Activated naive CD4-positive, alpha-beta T cell treated with anti-CD3 and anti-CD28 coated beads for 36 hours (primary cell): Measurements from ENCODE around the gene MRPL54. TPM values are rescaled to one million over a fixed set of nuclear protein-coding genes. Genes with fewer than 3 reads are reported as not detected.
A peak's percentile ranks its signal among the peaks of the same experiment; 100 is the strongest.

ENCODE experiments used
- CTCF ChIA-PET: fragments of 350-600 bp; sonication (Branson Sonifier 250); formaldehyde crosslinking; loops from one replicate; lab custom pipeline; 2021; ENCODE audit warnings: antibody characterized with exemption; lab: Charles Lee
- DNase-seq: peaks from one replicate; pipeline ENCODE4 v3.0.0-alpha.2; 2020
- H3K27ac Mint-ChIP-seq: one replicate; pipeline ENCODE4 v1.8.0; 2021; ENCODE audit warnings: mild to moderate bottlenecking, mixed read lengths
- H3K27me3 Mint-ChIP-seq: one replicate; pipeline ENCODE4 v1.8.0; 2021; ENCODE audit warnings: low read depth, mixed read lengths
- H3K36me3 Mint-ChIP-seq: one replicate; pipeline ENCODE4 v1.8.0; 2021; ENCODE audit warnings: low read depth, mixed read lengths
- H3K4me1 Mint-ChIP-seq: one replicate; pipeline ENCODE4 v1.8.0; 2021; ENCODE audit warnings: low read depth, mixed read lengths
- H3K4me3 Mint-ChIP-seq: one replicate; pipeline ENCODE4 v1.8.0; 2021; ENCODE audit warnings: mild to moderate bottlenecking, moderate library complexity, mixed read lengths
- H3K9me3 Mint-ChIP-seq: one replicate; pipeline ENCODE4 v1.8.0; 2021; ENCODE audit warnings: mixed read lengths
- intact Hi-C: fragments of 100-400 bp; cut with micrococcal nuclease; formaldehyde crosslinking; loops from one replicate; pipeline ENCODE4 v1.15.1; 2023
- total RNA-seq, 2 experiments: library from RNA; stranded (reverse); gene quantifications; one replicate each; pipeline ENCODE4 v1.2.3, GENCODE V29; 2021

Gene MRPL54
- total RNA-seq, 2 experiments from 2014 or later = 71.4 to 77.0 TPM

- H3K4me1 Mint-ChIP-seq = peaks cover 7% of the 10 kb centered on the region
- intact Hi-C loops = loop anchor here (2.0 kb wide), 1 partner anchor 39 kb away; no protein-coding TSS in a partner anchor
- CTCF ChIA-PET = interaction anchor here (0.5 to 2.2 kb wide), 6 partner anchors 12 to 928 kb away, joined by 3 to 8 read pairs (median 4); no protein-coding TSS in a partner anchor
- peak; percentile 58 for DNase-seq
- H3K4me3 Mint-ChIP-seq = peak overlapping the region; percentile 79
- H3K36me3 Mint-ChIP-seq = peaks cover 31% of the 10 kb centered on the region
- peaks cover 16% of the 10 kb centered on the region for H3K9me3 Mint-ChIP-seq
- H3K27ac Mint-ChIP-seq = no peak overlapping the region
- H3K27me3 Mint-ChIP-seq = no peaks in the 10 kb centered on the region
These were observed 21.4 kb downstream of the MRPL54 start for GRCh38 chr19:3783660-3784584.

DNA sequence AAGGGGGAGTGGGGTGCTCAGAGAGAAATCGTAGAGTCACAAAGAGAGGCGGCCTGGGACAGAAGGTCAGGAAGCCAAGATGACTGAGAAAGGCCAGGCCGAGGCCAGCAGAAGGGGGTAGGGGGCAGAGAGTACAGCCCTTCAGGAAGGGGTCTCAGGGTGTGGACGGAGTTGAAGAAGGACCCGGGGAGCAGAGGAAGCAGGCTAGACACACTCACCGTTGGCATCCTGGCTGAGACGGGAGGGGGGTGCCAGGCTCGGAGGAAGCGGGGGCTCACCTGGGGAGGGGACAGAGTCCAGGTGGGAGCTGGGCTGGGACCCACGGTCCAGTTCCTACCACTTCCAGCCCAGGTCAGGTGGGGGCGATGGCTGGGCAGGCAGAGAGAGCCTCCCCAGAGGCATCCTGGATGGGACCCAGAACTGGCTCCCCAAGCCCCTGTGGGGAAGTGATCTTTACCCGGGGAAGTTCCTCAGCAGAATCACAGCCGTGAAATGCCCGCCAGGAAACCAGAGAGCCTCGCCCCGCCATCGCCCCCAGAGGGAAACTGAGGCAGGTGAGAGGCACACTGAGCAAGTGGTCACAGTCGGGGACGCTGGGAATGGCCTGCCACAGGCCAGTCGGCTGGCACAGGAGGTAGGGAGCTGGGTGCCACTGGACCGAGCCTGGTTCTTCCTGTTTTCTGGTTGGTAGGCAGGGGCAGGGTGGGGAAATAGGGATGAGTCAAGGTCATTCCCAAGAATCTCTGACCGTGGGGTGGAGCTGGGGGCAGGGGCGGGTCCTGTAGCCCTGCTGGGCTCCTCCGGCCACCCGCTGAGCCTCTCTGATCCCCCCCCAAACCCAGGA, 22.3 kb downstream of the MRPL54 start:
- Mint-ChIP-seq H3K36me3 (peaks cover 31% of the 10 kb centered on the region), H3K4me3 (peak overlapping the region; percentile 79), H3K4me1 (peaks cover 7% of the 10 kb centered on the region), H3K27me3 (no peaks in the 10 kb centered on the region), H3K27ac (peak overlapping the region; percentile 56), H3K9me3 (peaks cover 16% of the 10 kb centered on the region)
- CTCF ChIA-PET = interaction anchor here (1.0 to 2.2 kb wide), 3 partner anchors 11 to 38 kb away, joined by 3 to 8 read pairs (median 3); no protein-coding TSS in a partner anchor
- no peak for DNase-seq
- intact Hi-C loops = no loop called here

- intact Hi-C loops = no loop called here
- Mint-ChIP-seq H3K9me3 (peaks cover 16% of the 10 kb centered on the region), H3K27me3 (no peaks in the 10 kb centered on the region), H3K36me3 (peaks cover 31% of the 10 kb centered on the region), H3K4me3 (peak overlapping the region; percentile 79), H3K4me1 (peaks cover 7% of the 10 kb centered on the region), H3K27ac (no peak overlapping the region)
- DNase-seq = peak; percentile 16
- CTCF ChIA-PET = interaction anchor here (1.0 kb wide), 1 partner anchor 11 kb away, joined by 3 read pairs; no protein-coding TSS in a partner anchor
These were observed 23.0 kb downstream of the MRPL54 start for GRCh38 chr19:3785451-3785937.

GRCh38 chr19:3785938-3786824, 23.7 kb downstream of the MRPL54 start, which contains the start of gene MATK:
Gene MATK (minus strand): TSS chr19:3786381. CDS start chr19:3785135, 1,246 bp downstream.
- Mint-ChIP-seq H3K27ac (no peak within 1 kb of the TSS), H3K4me1 (peaks cover 7% of the 10 kb centered on the region), H3K9me3 (peaks cover 16% of the 10 kb centered on the region), H3K36me3 (peaks cover 27% of the 10 kb centered on the region), H3K27me3 (no peaks in the 10 kb centered on the region), H3K4me3 (peak within 1 kb of the TSS; percentile 79)
- DNase-seq = peak; percentile 14
- intact Hi-C loops = no loop called here
- CTCF ChIA-PET = interaction anchor here (0.6 to 1.1 kb wide), 2 partner anchors 22 to 36 kb away, joined by 3 to 4 read pairs; no protein-coding TSS in a partner anchor

DNA sequence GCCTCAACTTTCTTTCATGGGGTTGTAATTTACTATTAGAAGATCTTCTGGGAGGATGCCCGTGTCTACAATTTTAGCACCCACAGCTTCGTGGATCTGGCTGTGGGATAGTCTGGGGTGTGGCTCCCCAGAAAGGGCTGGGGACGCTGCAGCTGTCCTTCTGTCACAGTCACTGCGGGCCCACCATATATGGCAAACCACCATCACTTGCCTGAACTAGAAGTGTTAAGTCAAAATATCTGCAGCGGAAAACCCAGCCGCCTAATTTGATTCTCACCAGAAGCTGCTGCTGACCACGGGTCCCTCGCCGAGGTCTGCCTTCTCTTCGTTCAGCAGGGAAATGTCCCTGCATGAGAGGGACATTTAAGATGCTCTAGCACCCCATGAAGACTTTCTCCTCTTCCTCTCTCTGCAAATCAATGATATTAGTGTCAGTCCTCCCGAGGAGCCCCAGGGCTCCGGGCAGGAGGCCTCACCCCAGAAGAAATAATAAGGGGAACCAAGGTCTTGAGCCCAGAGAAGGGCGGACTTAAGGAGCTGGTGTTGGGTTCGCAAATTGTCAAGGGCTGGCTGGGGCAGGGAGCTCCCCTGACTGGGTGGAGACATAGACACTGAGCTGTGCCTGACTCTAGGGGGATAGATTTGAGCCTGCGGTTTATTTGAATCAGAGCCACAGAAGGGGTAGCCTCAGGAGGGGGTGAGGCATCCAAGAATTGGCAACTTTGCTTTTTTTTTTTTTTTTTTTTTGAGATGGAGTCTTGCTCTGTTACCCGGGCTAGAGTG, 26.7 kb downstream of the MRPL54 start:
- H3K27me3 Mint-ChIP-seq = no peaks in the 10 kb centered on the region
- peaks cover 7% of the 10 kb centered on the region for H3K4me1 Mint-ChIP-seq
- CTCF ChIA-PET = interaction anchor here (1.1 to 1.3 kb wide), 2 partner anchors 7 to 27 kb away, joined by 3 read pairs; partner anchors contain the start of gene MRPL54
- intact Hi-C loops = no loop called here
- H3K27ac Mint-ChIP-seq = no peak overlapping the region
- no peak for DNase-seq
- H3K9me3 Mint-ChIP-seq = no peaks in the 10 kb centered on the region
- H3K4me3 Mint-ChIP-seq = no peak overlapping the region
- H3K36me3 Mint-ChIP-seq = peaks cover 2% of the 10 kb centered on the region

DNA sequence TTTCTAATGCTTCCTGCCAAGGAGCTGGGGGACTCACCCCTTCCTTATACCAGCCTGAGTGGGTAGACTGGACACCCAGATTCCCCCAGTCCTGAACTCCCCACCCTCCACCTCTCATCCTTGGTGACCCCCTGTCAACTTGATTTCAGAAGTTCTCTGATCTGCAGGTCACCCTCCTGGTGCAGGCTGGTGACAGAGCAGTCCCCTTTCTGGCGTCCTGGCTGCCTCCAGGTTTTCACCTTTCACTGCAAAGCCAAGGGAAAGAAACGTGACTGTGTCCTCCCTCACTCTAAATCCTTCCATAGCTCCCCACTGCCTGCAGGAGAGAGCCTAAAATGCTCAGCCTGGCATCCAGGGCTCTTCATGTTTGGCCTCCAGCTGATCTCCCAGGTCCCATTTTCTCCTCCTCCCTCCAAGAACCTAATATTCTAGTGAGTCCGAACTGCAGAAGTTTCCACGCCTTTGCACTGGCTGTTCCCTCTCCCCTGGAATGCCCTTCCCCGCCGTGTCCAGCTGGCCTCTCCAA, 27.8 kb downstream of the MRPL54 start:
- Mint-ChIP-seq H3K9me3 (no peaks in the 10 kb centered on the region), H3K36me3 (no peaks in the 10 kb centered on the region), H3K4me1 (peaks cover 2% of the 10 kb centered on the region), H3K4me3 (no peak overlapping the region), H3K27ac (no peak overlapping the region), H3K27me3 (no peaks in the 10 kb centered on the region)
- CTCF ChIA-PET = interaction anchor here (1.1 kb wide), 1 partner anchor 350 kb away, joined by 3 read pairs; no protein-coding TSS in a partner anchor
- no peak for DNase-seq
- intact Hi-C loops = no loop called here

DNA sequence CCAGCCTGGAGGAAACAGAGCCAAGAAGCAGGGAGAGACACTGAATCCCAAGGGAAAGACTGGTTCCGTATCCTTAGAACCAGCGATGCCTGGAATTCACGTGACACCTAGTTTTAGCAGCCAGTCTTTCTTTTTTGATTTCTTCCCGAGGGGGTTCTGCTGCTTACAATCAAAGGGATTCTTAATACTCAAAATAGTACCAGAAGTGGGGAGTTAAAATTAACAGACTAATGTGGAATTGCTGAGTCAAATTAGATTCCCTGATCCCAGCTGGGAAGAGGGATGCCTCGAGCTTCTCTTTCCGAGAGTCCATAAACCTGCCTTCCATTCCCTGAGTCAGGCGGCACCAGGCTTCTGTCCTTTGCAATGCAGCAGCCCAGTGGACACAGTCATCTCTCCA, 28.5 kb downstream of the MRPL54 start:
- CTCF ChIA-PET = interaction anchor here (1.1 kb wide), 1 partner anchor 349 kb away, joined by 3 read pairs; no protein-coding TSS in a partner anchor
- H3K27me3 Mint-ChIP-seq = no peaks in the 10 kb centered on the region
- no peak overlapping the region for H3K4me3 Mint-ChIP-seq
- no peaks in the 10 kb centered on the region for H3K36me3 Mint-ChIP-seq
- H3K9me3 Mint-ChIP-seq = no peaks in the 10 kb centered on the region
- no peak overlapping the region for H3K27ac Mint-ChIP-seq
- H3K4me1 Mint-ChIP-seq = no peaks in the 10 kb centered on the region
- intact Hi-C loops = no loop called here
- no peak for DNase-seq

- intact Hi-C loops = no loop called here
- Mint-ChIP-seq H3K4me3 (no peak overlapping the region), H3K9me3 (peaks cover 6% of the 10 kb centered on the region), H3K27ac (no peak overlapping the region), H3K27me3 (no peaks in the 10 kb centered on the region), H3K36me3 (no peaks in the 10 kb centered on the region), H3K4me1 (no peaks in the 10 kb centered on the region)
- CTCF ChIA-PET = interaction anchor here (0.6 kb wide), 1 partner anchor 1862 kb away, joined by 3 read pairs; no protein-coding TSS in a partner anchor
- no peak for DNase-seq
These were observed 29.6 kb downstream of the MRPL54 start for GRCh38 chr19:3792114-3792513.

DNA sequence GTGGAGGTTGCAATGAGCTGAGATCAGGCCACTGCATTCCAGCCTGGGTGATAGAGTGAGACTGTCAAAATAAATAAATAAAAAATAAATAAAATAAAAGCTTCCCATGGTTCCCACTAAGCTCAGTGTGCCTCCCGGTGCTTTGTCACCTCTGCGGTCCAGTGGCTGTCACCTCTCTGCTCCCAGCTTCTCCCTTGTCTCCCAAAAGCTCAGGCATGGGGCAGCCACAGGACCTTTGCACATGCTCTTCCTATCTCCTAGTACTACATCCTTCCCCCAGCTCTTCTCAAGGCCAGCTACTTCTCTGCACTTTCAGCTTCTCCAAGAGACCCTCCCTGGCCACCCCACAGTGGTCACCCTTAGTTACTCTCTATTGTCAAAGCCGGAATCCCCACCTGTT, 31.3 kb downstream of the MRPL54 start:
- CTCF ChIA-PET = interaction anchor here (0.6 kb wide), 1 partner anchor 191 kb away, joined by 3 read pairs; the partner anchor contains the start of gene EEF2
- H3K27me3 Mint-ChIP-seq = no peaks in the 10 kb centered on the region
- H3K4me1 Mint-ChIP-seq = peaks cover 4% of the 10 kb centered on the region
- H3K9me3 Mint-ChIP-seq = peaks cover 6% of the 10 kb centered on the region
- intact Hi-C loops = no loop called here
- DNase-seq = no peak
- H3K27ac Mint-ChIP-seq = no peak overlapping the region
- no peak overlapping the region for H3K4me3 Mint-ChIP-seq
- no peaks in the 10 kb centered on the region for H3K36me3 Mint-ChIP-seq

DNA sequence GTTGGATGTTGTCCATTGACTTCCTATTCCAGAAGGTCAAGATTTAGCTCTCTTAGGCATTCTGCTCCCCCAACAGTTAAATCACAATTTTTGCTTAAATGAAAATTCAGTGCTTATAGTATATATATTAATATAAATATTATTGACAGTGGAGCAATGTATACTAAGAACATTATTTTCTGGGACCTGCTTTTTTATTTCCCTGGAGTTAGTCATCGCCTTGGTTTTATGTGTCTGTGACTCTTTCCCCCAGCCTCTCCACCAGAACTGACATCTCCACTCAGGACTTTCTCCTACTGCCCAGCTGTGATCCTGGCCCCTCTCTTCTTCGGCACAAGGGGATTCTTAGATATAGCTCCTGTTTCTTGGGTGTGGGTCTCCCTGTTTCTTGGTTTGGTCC, 33.9 kb downstream of the MRPL54 start:
- Mint-ChIP-seq H3K27ac (no peak overlapping the region), H3K4me3 (no peak overlapping the region), H3K36me3 (no peaks in the 10 kb centered on the region), H3K27me3 (no peaks in the 10 kb centered on the region), H3K9me3 (peaks cover 6% of the 10 kb centered on the region), H3K4me1 (peaks cover 16% of the 10 kb centered on the region)
- no peak for DNase-seq
- CTCF ChIA-PET = interaction anchor here (0.7 to 1.3 kb wide), 6 partner anchors 8 to 96 kb away, joined by 3 to 4 read pairs (median 3); partner anchors contain the start of gene PIP5K1C
- intact Hi-C loops = no loop called here
